ENCODE measurements around the gene GNLY. TPM values are rescaled to one million over a fixed set of nuclear protein-coding genes. Genes with fewer than 3 reads are reported as not detected.

Gene GNLY
- total RNA-seq, 6 experiments from 2014 or later = 0.92 to 3.1 (median 1.6) TPM

DNA sequence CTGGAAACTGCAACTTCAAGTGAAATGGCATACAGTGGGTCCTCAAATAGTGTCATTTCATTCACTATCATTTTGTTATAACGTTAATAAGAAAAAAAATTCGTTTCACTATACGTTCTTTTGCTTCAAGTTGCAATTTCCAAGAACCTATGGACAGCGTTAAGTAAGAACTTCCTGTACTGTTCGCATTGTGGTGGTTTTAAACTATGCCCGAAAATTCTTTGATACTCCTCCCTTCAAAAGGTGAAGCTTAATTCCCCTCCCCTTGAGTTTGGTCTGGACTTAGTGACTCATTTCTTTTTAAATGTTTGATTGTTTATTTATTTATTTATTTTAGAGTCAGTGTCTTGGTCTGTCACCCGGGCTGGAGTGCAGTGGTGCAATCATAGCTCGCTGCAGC is 20.7 kb downstream of the GNLY start:
- peak overlapping the region in 1 of 3 donors; percentile 93 for H3K27ac ChIP-seq
- 74% methylated on average over 8 of the region's 8 CpGs for WGBS (ENCODE audit: insufficient coverage, low coverage, low lambda C conversion rate, missing lambda C conversion rate)
- intact Hi-C loops (cut with DNase I) = no loop called here
- no peak for ATAC-seq
- H3K36me3 ChIP-seq = no peaks in the 10 kb centered on the region
- peaks cover 0 to 32% (median 17%) of the 10 kb centered on the region in 4 donors for H3K4me1 ChIP-seq
- TF ChIP-seq POLR2A (IDR thresholded peaks at IDR 0.05) = no peak
- TF ChIP-seq, protein P1, sequence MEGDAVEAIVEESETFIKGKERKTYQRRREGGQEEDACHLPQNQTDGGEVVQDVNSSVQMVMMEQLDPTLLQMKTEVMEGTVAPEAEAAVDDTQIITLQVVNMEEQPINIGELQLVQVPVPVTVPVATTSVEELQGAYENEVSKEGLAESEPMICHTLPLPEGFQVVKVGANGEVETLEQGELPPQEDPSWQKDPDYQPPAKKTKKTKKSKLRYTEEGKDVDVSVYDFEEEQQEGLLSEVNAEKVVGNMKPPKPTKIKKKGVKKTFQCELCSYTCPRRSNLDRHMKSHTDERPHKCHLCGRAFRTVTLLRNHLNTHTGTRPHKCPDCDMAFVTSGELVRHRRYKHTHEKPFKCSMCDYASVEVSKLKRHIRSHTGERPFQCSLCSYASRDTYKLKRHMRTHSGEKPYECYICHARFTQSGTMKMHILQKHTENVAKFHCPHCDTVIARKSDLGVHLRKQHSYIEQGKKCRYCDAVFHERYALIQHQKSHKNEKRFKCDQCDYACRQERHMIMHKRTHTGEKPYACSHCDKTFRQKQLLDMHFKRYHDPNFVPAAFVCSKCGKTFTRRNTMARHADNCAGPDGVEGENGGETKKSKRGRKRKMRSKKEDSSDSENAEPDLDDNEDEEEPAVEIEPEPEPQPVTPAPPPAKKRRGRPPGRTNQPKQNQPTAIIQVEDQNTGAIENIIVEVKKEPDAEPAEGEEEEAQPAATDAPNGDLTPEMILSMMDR (IDR thresholded peaks at IDR 0.05) = no peak
- H3K9me3 ChIP-seq = no peaks in the 10 kb centered on the region
- H3K4me3 ChIP-seq = no peak overlapping the region
- no peak for DNase-seq
- no peaks in the 10 kb centered on the region for H3K27me3 ChIP-seq

DNA sequence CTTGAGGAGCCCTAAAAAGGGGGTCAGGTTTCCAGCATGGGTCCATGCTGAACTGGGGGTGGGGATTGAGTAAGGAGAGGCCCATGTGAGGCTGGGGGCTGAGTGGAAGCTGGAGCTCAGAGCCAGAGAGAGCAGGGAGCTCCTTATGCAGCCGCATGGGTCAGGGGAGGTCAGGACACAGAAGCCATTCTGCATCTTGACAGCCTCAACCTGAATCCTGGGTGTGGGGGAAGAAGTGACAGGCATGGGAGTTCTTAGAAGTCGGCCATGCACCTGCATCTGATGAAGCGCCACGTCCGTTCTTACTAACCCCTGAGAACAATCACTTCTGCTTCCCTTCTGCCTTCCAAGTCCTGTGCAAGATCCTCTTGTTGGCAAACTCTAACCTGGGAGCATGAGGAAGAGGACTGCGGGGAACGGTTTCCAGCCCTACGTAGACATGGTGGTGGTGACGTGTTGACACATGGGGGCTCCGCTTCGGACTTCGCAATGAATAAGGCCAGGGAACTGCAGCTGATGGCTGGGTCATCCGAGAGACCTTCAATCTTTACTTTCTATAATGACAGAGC is 22.3 kb downstream of the GNLY start:
- ATAC-seq (no peak), DNase-seq (peak in 1 of 3 donors; percentile 37)
- Histone ChIP-seq H3K4me3 (no peak overlapping the region), H3K9me3 (no peaks in the 10 kb centered on the region), H3K27me3 (no peaks in the 10 kb centered on the region), H3K36me3 (no peaks in the 10 kb centered on the region), H3K4me1 (peaks cover 0 to 25% (median 13%) of the 10 kb centered on the region in 4 donors), H3K27ac (no peak overlapping the region)
- TF ChIP-seq, protein P1 (IDR thresholded peaks at IDR 0.05) = no peak
- no peak for TF ChIP-seq POLR2A (IDR thresholded peaks at IDR 0.05)
- WGBS (ENCODE audit: insufficient coverage, low coverage, low lambda C conversion rate, missing lambda C conversion rate) = 42% methylated on average over 4 of the region's 13 CpGs
- intact Hi-C loops (cut with DNase I) = no loop called here

DNA sequence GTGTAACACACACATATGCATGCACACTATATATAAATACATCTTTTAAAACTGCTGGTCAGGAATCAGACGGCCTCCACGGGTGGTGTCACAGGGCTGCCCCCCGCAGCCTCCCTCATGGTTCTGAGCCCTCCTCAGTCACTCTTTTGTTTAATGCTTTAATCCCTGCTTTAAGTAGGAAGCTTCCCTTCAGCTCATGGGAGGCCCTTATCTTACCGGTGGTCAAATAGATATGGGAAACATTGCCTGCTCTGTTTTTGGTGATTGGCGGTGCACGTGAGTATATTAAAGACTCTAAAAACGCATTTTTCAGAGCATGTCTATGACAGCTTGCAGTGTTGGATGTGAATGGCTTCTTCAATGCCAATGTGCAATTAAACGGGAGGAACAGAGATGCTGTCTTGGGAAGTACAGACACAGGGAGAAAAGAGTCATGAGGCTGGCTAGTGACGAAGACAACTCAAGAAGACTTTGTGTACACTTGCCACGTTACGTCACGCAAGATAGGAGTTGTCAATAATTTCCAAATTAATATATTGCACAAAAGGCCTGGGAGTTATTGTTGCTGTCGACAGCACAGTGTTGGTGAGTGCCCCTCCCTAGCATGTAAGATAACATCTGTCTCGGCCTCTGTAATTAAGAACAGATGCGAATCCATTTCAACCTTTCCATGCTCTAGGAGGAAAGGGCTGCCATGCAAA is 23.3 kb downstream of the GNLY start:
- 78% methylated on average over 15 of the region's 15 CpGs for WGBS (ENCODE audit: insufficient coverage, low coverage, low lambda C conversion rate, missing lambda C conversion rate)
- intact Hi-C loops (cut with DNase I) = no loop called here

DNA sequence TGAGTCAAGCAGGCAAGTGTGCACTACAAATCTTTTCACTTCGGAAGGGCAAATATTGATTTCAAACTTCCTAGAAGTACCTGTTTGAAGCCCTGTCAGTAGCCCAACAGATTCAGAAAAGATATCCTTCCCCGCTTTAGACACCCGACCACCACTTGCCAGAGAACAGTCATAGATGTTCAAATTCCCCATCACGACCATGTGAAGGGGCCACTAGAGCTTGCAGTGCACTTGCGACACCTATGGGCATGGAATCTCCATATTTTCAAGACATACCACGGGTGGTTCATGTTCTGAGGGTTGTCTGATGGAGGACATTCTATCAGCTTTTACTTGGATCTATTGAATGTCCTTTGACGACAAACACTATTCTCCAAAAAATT is 23.8 kb downstream of the GNLY start:
- intact Hi-C loops (cut with DNase I) = no loop called here
- H3K4me1 ChIP-seq = peaks cover 0 to 18% (median 10%) of the 10 kb centered on the region in 4 donors
- no peaks in the 10 kb centered on the region for H3K36me3 ChIP-seq
- H3K27me3 ChIP-seq = no peaks in the 10 kb centered on the region
- no peaks in the 10 kb centered on the region for H3K9me3 ChIP-seq
- WGBS (ENCODE audit: insufficient coverage, low coverage, low lambda C conversion rate, missing lambda C conversion rate) = 84% methylated on average over 6 of the region's 7 CpGs
- no peak overlapping the region for H3K27ac ChIP-seq
- TF ChIP-seq POLR2A (IDR thresholded peaks at IDR 0.05) = no peak
- DNase-seq = no peak
- H3K4me3 ChIP-seq = no peak overlapping the region
- no peak for ATAC-seq

More for the DNA sequence above, 23.3 kb downstream of the GNLY start:
- H3K9me3 ChIP-seq = no peaks in the 10 kb centered on the region
- no peaks in the 10 kb centered on the region for H3K27me3 ChIP-seq
- H3K4me1 ChIP-seq = peaks cover 0 to 22% (median 10%) of the 10 kb centered on the region in 4 donors
- TF ChIP-seq POLR2A (IDR thresholded peaks at IDR 0.05) = no peak
- TF ChIP-seq, protein P1 (IDR thresholded peaks at IDR 0.05) = no peak
- no peaks in the 10 kb centered on the region for H3K36me3 ChIP-seq
- H3K4me3 ChIP-seq = no peak overlapping the region
- no peak overlapping the region for H3K27ac ChIP-seq
- no peak for ATAC-seq
- peak in 1 of 3 donors; percentile 15 for DNase-seq

DNA sequence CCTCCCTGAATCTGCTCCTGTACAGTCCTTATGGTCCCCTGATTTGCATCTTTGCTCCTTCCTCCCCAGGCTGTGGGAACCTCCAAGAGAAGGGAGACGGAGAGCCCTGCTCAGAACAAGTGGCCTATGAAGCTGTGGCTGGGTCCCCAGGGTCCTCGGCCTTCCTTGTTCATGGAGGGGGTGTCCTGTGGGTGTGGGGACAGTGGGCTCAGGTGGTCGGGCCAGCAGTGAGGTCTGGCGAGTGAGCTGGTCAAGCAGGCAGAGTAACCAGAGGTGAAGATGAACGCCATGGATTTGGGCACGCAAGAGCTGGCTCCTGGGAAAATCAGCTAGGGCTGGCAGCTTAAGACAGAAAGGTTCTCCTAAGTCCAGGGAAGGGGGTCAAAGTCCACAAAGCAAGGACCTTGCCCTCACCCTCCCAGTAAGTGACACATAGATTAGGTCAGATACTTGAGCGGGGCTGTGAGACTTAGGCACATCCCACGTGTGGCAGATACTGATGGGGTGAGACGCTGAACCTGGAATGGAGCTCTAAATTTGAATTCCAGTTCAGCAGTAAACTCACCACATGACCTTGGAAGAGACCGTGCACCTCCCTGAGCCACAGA is 24.8 kb downstream of the GNLY start:
- H3K27ac ChIP-seq = no peak overlapping the region
- no peak overlapping the region for H3K4me3 ChIP-seq
- TF ChIP-seq, protein P1 (IDR thresholded peaks at IDR 0.05) = no peak
- TF ChIP-seq POLR2A (IDR thresholded peaks at IDR 0.05) = no peak
- no peaks in the 10 kb centered on the region for H3K27me3 ChIP-seq
- ATAC-seq = no peak
- intact Hi-C loops (cut with DNase I) = no loop called here
- no peaks in the 10 kb centered on the region for H3K9me3 ChIP-seq
- peak in 1 of 3 donors; percentile 33 for DNase-seq
- no peaks in the 10 kb centered on the region for H3K36me3 ChIP-seq
- 90% methylated on average over 4 of the region's 10 CpGs for WGBS (ENCODE audit: insufficient coverage, low coverage, low lambda C conversion rate, missing lambda C conversion rate)
- H3K4me1 ChIP-seq = peaks cover 0 to 20% (median 8%) of the 10 kb centered on the region in 4 donors

Measured in right lobe of liver (tissue), 6 donors.